Lung (tissue), 12 donors: Measurements from ENCODE around the gene KLK6. TPM values are rescaled to one million over a fixed set of nuclear protein-coding genes. Genes with fewer than 3 reads are reported as not detected.

Experiments
- ATAC-seq: fragments of 200-7000 bp; cut with Tn5 transposase; one replicate; pipeline ENCODE4 v1.9.1; 2020; ENCODE audit warnings: moderate number of reproducible peaks; ENCODE audit not compliant: insufficient read depth, low FRiP score
- DNase-seq, 3 donors: peaks; one replicate each; pipeline ENCODE4 v3.0.0-alpha.2; 2013 to 2017
- H3K27ac ChIP-seq, 2 donors: one replicate each; pipeline ENCODE4 v1.5.1; 2013; ENCODE audit warnings: mild to moderate bottlenecking in 2 of 2, moderate library complexity in 2 of 2, control low read depth in 1 of 2, inconsistent platforms in 1 of 2, low read depth in 1 of 2, low read length in 1 of 2
- H3K27me3 ChIP-seq, 3 donors: one replicate each; pipeline ENCODE4 v1.5.1; 2013; ENCODE audit warnings: low read length in 2 of 3; ENCODE audit not compliant: control insufficient read depth in 3 of 3, insufficient read depth in 3 of 3
- H3K36me3 ChIP-seq, 4 donors: one replicate each; pipeline ENCODE4 v1.5.1; 2013; ENCODE audit warnings: low read length in 4 of 4, mild to moderate bottlenecking in 1 of 4, moderate library complexity in 1 of 4; ENCODE audit not compliant: control insufficient read depth in 4 of 4, insufficient read depth in 4 of 4
- H3K4me1 ChIP-seq, 5 donors: one replicate each; pipeline ENCODE4 v1.5.1; 2013; ENCODE audit warnings: low read length in 5 of 5, mild to moderate bottlenecking in 2 of 5, moderate library complexity in 1 of 5; ENCODE audit not compliant: control insufficient read depth in 5 of 5, insufficient read depth in 5 of 5
- H3K4me3 ChIP-seq: one replicate; pipeline ENCODE4 v1.5.1; 2013; ENCODE audit warnings: mild to moderate bottlenecking, control low read depth, moderate library complexity
- H3K9ac ChIP-seq, 2 donors: one replicate each; pipeline ENCODE4 v1.5.1; 2013; ENCODE audit warnings: low read length in 2 of 2, control low read depth in 1 of 2; ENCODE audit not compliant: insufficient read depth in 1 of 2
- H3K9me3 ChIP-seq, 4 donors: one replicate each; pipeline ENCODE4 v1.5.1; 2013; ENCODE audit warnings: low read length in 3 of 4, mild to moderate bottlenecking in 1 of 4, moderate library complexity in 1 of 4; ENCODE audit not compliant: control insufficient read depth in 4 of 4, insufficient read depth in 3 of 4
- CTCF ChIP-seq: IDR thresholded peaks from 2 replicates; pipeline ENCODE4 v1.5.1; 2012; ENCODE audit warnings: mild to moderate bottlenecking; ENCODE audit errors: control extremely low read depth, extremely low read depth
- WGBS, 2 donors: extraction: QIAGEN DNeasy Blood & Tissue Kit; methylation state at CpG; one replicate each; pipeline ENCODE4 v1.1.7; 2013; 5-methylcytosine and 5-hydroxymethylcytosine counted together
- polyA plus RNA-seq, 2 donors: library from polyadenylated mRNA; stranded (reverse); fragments of 200-250 nt; gene quantifications; one replicate each; pipeline ENCODE4 v1.2.1, GENCODE V29; 2013
- total RNA-seq, 2 donors: library from RNA; depleted of rRNA in 1 of 2; stranded (reverse); fragments of >200 nt in 1 of 2; gene quantifications; one replicate each; pipeline ENCODE4 v1.2.1, GENCODE V29; 2014 to 2021
- donor health status: control.
- donor health status: control.
- donor health status: Bipolar disorder and iron deficiency.
- donor health status: healthy.
- donor health status: DM: yes; HTN: yes; CAD: no.

Gene KLK6
- total and polyA plus RNA-seq, 4 donors: not detected

- no peak for DNase-seq
- no peak overlapping the region for H3K4me3 ChIP-seq
- H3K9ac ChIP-seq: no peak overlapping the region
- H3K36me3 ChIP-seq: no peaks in the 10 kb centered on the region
- no peak for ATAC-seq
- H3K27ac ChIP-seq: no peak overlapping the region
- H3K27me3 ChIP-seq: no peaks in the 10 kb centered on the region
- WGBS, 2 donors: 83 to 89% methylated on average over 10 of the region's 10 CpGs
- TF ChIP-seq CTCF: no peak
- no peaks in the 10 kb centered on the region for H3K4me1 ChIP-seq
- peaks cover 0 to 7% (median 3%) of the 10 kb centered on the region in 4 donors for H3K9me3 ChIP-seq
Measured at GRCh38 chr19:50943074-50943828, 26.1 kb downstream of the KLK6 start.

- ATAC-seq (no peak), DNase-seq (no peak)
- H3K27ac ChIP-seq: no peak overlapping the region
- no peak overlapping the region for H3K9ac ChIP-seq
- no peak overlapping the region for H3K4me3 ChIP-seq
- 50 to 59% methylated on average over 2 of the region's 2 CpGs for WGBS, 2 donors
- no peaks in the 10 kb centered on the region for H3K36me3 ChIP-seq
- peaks cover 0 to 7% (median 3%) of the 10 kb centered on the region in 4 donors for H3K9me3 ChIP-seq
- no peaks in the 10 kb centered on the region for H3K4me1 ChIP-seq
- H3K27me3 ChIP-seq: peaks cover 0 to 3% (median 0%) of the 10 kb centered on the region in 3 donors
- TF ChIP-seq CTCF: no peak
Measured at GRCh38 chr19:50939596-50939995, 29.8 kb downstream of the KLK6 start.

GRCh38 chr19:50933640-50934039 is 35.8 kb downstream of the KLK6 start:
- DNase-seq (no peak), ATAC-seq (no peak)
- TF ChIP-seq CTCF: no peak
- Histone ChIP-seq H3K27ac (no peak overlapping the region), H3K27me3 (peaks cover 0 to 12% (median 2%) of the 10 kb centered on the region in 3 donors), H3K9me3 (no peaks in the 10 kb centered on the region), H3K4me1 (no peaks in the 10 kb centered on the region), H3K9ac (no peak overlapping the region), H3K36me3 (no peaks in the 10 kb centered on the region), H3K4me3 (no peak overlapping the region)
- 66 to 77% methylated on average over 8 of the region's 8 CpGs for WGBS, 2 donors

GRCh38 chr19:50932690-50933083 is 36.7 kb downstream of the KLK6 start:
- TF ChIP-seq CTCF: no peak
- no peaks in the 10 kb centered on the region for H3K36me3 ChIP-seq
- H3K4me1 ChIP-seq: no peaks in the 10 kb centered on the region
- no peak overlapping the region for H3K27ac ChIP-seq
- no peaks in the 10 kb centered on the region for H3K9me3 ChIP-seq
- no peak overlapping the region for H3K9ac ChIP-seq
- 62 to 73% methylated on average over 4 of the region's 4 CpGs for WGBS, 2 donors
- DNase-seq (no peak), ATAC-seq (no peak)
- H3K4me3 ChIP-seq: no peak overlapping the region
- H3K27me3 ChIP-seq: peaks cover 0 to 15% (median 2%) of the 10 kb centered on the region in 3 donors
